H1 (cell line): Measurements from ENCODE around the gene AK5. TPM values are rescaled to one million over a fixed set of nuclear protein-coding genes. Genes with fewer than 3 reads are reported as not detected.
"Not testable (repeated sequence)": the region's sequence is repeated elsewhere in the genome, so short reads cannot be mapped to it uniquely, and the experiment has no call there.

Experiments used
- CTCF ChIA-PET: fragments of 300-600 bp; sonication (Branson Sonifier 250); formaldehyde crosslinking; loops from one replicate; lab custom pipeline; 2021; ENCODE audit not compliant: partially characterized antibody; lab: Charles Lee
- POLR2A ChIA-PET: fragments of 300-600 bp; sonication (Branson Sonifier 250); formaldehyde crosslinking; loops from one replicate; lab custom pipeline; 2021; ENCODE audit warnings: inconsistent platforms; ENCODE audit not compliant: partially characterized antibody; lab: Charles Lee
- DNase-seq, 2 experiments: peaks; one replicate each; pipeline versions ENCODE4 v3.0.0 to v3.0.0-alpha.2; 2010 to 2022; ENCODE audit warnings: low spot score in 2 of 2, low read depth in 1 of 2, mixed read lengths in 1 of 2
- FAIRE-seq: peaks from 2 replicates; lab custom pipeline; 2011; peaks lifted over from hg19 to GRCh38; lab: Jason Lieb, UNC
- H2AFZ ChIP-seq: 2 replicates; pipeline ENCODE4 v1.8.1; 2012; ENCODE audit warnings: low read length, inconsistent platforms
- H2AK5ac ChIP-seq: 2 replicates; pipeline ENCODE4 v1.6.1; 2013; ENCODE audit warnings: low read depth, low read length
- H2BK120ac ChIP-seq: replicated peaks from 2 replicates; pipeline ENCODE3; 2013; ENCODE audit warnings: low read depth, low read length, inconsistent platforms
- H2BK12ac ChIP-seq: 2 replicates; pipeline ENCODE4 v1.6.1; 2013; ENCODE audit warnings: low read depth, low read length
- H2BK15ac ChIP-seq: 2 replicates; pipeline ENCODE4 v1.6.1; 2013; ENCODE audit warnings: low read length
- H2BK20ac ChIP-seq: 2 replicates; pipeline ENCODE4 v1.6.1; 2013; ENCODE audit warnings: low read length
- H2BK5ac ChIP-seq: 2 replicates; pipeline ENCODE4 v1.6.1; 2013; ENCODE audit warnings: low read depth, low read length
- H3K14ac ChIP-seq: 2 replicates; pipeline ENCODE4 v1.6.1; 2013; ENCODE audit warnings: inconsistent platforms; ENCODE audit not compliant: insufficient read length
- H3K18ac ChIP-seq: 2 replicates; pipeline ENCODE4 v1.6.1; 2013; ENCODE audit warnings: low read length; ENCODE audit errors: extremely low read depth
- H3K23ac ChIP-seq: 2 replicates; pipeline ENCODE4 v1.6.1; 2013; ENCODE audit warnings: inconsistent platforms; ENCODE audit not compliant: insufficient read length
- H3K23me2 ChIP-seq: 2 replicates; pipeline ENCODE4 v1.6.1; 2013; ENCODE audit warnings: low read depth, low read length
- H3K27ac ChIP-seq: 2 replicates; pipeline ENCODE4 v1.6.1; 2011; ENCODE audit warnings: low read depth, low read length, inconsistent platforms
- H3K27me3 ChIP-seq, 4 experiments: replicated peaks in 1 of 4; 1 replicate in 1 of 4; 2 replicates in 3 of 4; pipeline versions ENCODE4 v1.6.1 to v1.8.1; 2011 to 2013; ENCODE audit warnings: low read length in 3 of 4, mild to moderate bottlenecking in 3 of 4, inconsistent platforms in 2 of 4, mixed read lengths in 2 of 4, moderate library complexity in 1 of 4; ENCODE audit not compliant: control insufficient read depth in 3 of 4, insufficient read depth in 3 of 4; ENCODE audit errors: extremely low read depth in 1 of 4
- H3K36me3 ChIP-seq, 4 experiments: 2 replicates each; pipeline versions ENCODE4 v1.6.1 to v1.8.1; 2011 to 2013; ENCODE audit warnings: mild to moderate bottlenecking in 4 of 4, low read length in 3 of 4, moderate library complexity in 2 of 4, control low read depth in 1 of 4, inconsistent platforms in 1 of 4; ENCODE audit not compliant: insufficient read depth in 4 of 4, control insufficient read depth in 2 of 4
- H3K4ac ChIP-seq: replicated peaks from 2 replicates; pipeline ENCODE3; 2013; ENCODE audit warnings: low read length, low read depth, mixed read lengths, inconsistent platforms; ENCODE audit not compliant: insufficient read length
- H3K4me1 ChIP-seq, 4 experiments: replicated peaks in 1 of 4; 1 replicate in 1 of 4; 2 replicates in 3 of 4; pipeline versions ENCODE4 v1.6.1 to v1.8.1; 2011 to 2013; ENCODE audit warnings: low read length in 3 of 4, inconsistent platforms in 2 of 4, mixed read lengths in 1 of 4; ENCODE audit not compliant: insufficient read depth in 4 of 4, control insufficient read depth in 3 of 4
- H3K4me2 ChIP-seq, 2 experiments: 2 replicates each; pipeline versions ENCODE4 v1.6.1 to v1.8.1; 2011 to 2013; ENCODE audit warnings: low read depth in 2 of 2, low read length in 2 of 2, control low read depth in 1 of 2, inconsistent platforms in 1 of 2, mild to moderate bottlenecking in 1 of 2; ENCODE audit not compliant: insufficient read depth in 1 of 2
- H3K4me3 ChIP-seq, 4 experiments: fragments of 200-600, 300-600 bp in 1 of 4; sonication (generic), shearing (Covaris generic), sonication (Bioruptor Twin) in 1 of 4; 2 replicates each; pipeline versions ENCODE4 v1.5.1 to v1.8.1; 2011 to 2016; ENCODE audit warnings: low read length in 4 of 4, low read depth in 3 of 4, control low read depth in 2 of 4, inconsistent platforms in 2 of 4, mild to moderate bottlenecking in 2 of 4, mixed read lengths in 1 of 4, moderate library complexity in 1 of 4; ENCODE audit not compliant: insufficient read depth in 2 of 4; ENCODE audit errors: extremely low read depth in 1 of 4
- H3K56ac ChIP-seq: replicated peaks from 2 replicates; pipeline ENCODE3; 2013; ENCODE audit warnings: low read depth, mild to moderate bottlenecking, mixed read lengths, low read length, inconsistent platforms; ENCODE audit not compliant: insufficient read length
- H3K79me1 ChIP-seq: 2 replicates; pipeline ENCODE4 v1.6.1; 2013; ENCODE audit warnings: low read depth, low read length, control low read depth
- H3K79me2 ChIP-seq, 2 experiments: 2 replicates each; pipeline versions ENCODE4 v1.6.1 to v1.8.1; 2012 to 2013; ENCODE audit warnings: low read length in 2 of 2, mild to moderate bottlenecking in 2 of 2, inconsistent platforms in 1 of 2; ENCODE audit not compliant: insufficient read depth in 2 of 2, control insufficient read depth in 1 of 2
- H3K9ac ChIP-seq, 4 experiments: replicated peaks in 1 of 4; 1 replicate in 1 of 4; 2 replicates in 3 of 4; pipeline versions ENCODE4 v1.6.1 to v1.8.1; 2011 to 2013; ENCODE audit warnings: low read depth in 3 of 4, low read length in 3 of 4, control low read depth in 2 of 4, mild to moderate bottlenecking in 2 of 4, moderate library complexity in 2 of 4, inconsistent platforms in 1 of 4; ENCODE audit errors: extremely low read depth in 1 of 4
- H3K9me3 ChIP-seq, 2 experiments: 2 replicates each; pipeline versions ENCODE4 v1.6.1 to v1.8.1; 2012 to 2013; ENCODE audit warnings: mild to moderate bottlenecking in 2 of 2, moderate library complexity in 2 of 2, control low read depth in 1 of 2, inconsistent platforms in 1 of 2, low read depth in 1 of 2, low read length in 1 of 2, mixed read lengths in 1 of 2; ENCODE audit not compliant: insufficient read depth in 2 of 2
- H4K20me1 ChIP-seq, 2 experiments: replicated peaks in 1 of 2; 2 replicates each; pipeline versions ENCODE3 to v1.8.1; 2011 to 2013; ENCODE audit warnings: inconsistent platforms in 2 of 2, low read length in 2 of 2, mild to moderate bottlenecking in 1 of 2; ENCODE audit not compliant: insufficient read depth in 2 of 2, control insufficient read depth in 1 of 2
- H4K5ac ChIP-seq: 2 replicates; pipeline ENCODE4 v1.6.1; 2013; ENCODE audit warnings: low read length, low read depth, mixed read lengths, inconsistent platforms; ENCODE audit not compliant: insufficient read length
- H4K8ac ChIP-seq: 2 replicates; pipeline ENCODE4 v1.8.0; 2013; ENCODE audit warnings: mild to moderate bottlenecking, moderate library complexity, low read length, inconsistent platforms; ENCODE audit not compliant: insufficient read depth; ENCODE audit errors: extremely low read depth
- H4K91ac ChIP-seq: replicated peaks from 2 replicates; pipeline ENCODE3; 2013; ENCODE audit warnings: low read length, mixed read lengths, inconsistent platforms; ENCODE audit not compliant: insufficient read length
- WGBS, 2 experiments: shearing (Covaris generic) in 1 of 2; methylation state at CpG; one replicate each; pipeline versions ENCODE4 v1.1.6 to v1.1.7; 2013 to 2015; ENCODE audit warnings: low lambda C conversion rate in 2 of 2, mixed read lengths in 2 of 2, inconsistent platforms in 1 of 2, low coverage in 1 of 2, missing lambda C conversion rate in 1 of 2; ENCODE audit not compliant: insufficient replicate concordance in 2 of 2, insufficient coverage in 1 of 2, insufficient read length in 1 of 2; ENCODE audit errors: extremely low coverage in 1 of 2, missing lambda C conversion rate in 1 of 2; 5-methylcytosine and 5-hydroxymethylcytosine counted together
- polyA plus RNA-seq, 7 experiments: library from polyadenylated mRNA; depleted of rRNA in 3 of 7; stranded (reverse) in 5 of 7; unstranded in 2 of 7; fragments of >200 nt in 5 of 7; fragments of 200-250 nt in 2 of 7; gene quantifications; 1 replicate in 5 of 7; 2 replicates in 1 of 7; 4 replicates in 1 of 7; pipeline versions ENCODE4 v1.2.1 to v1.2.3, GENCODE V29; 2011 to 2013; ENCODE audit warnings: missing spikeins in 2 of 7, mixed read lengths in 2 of 7
- total RNA-seq: library from RNA; stranded (reverse); fragmentation: NEBNext Ultra II Directional; extraction: Animal tissue kit (Norgen Biotek cat#: 25700); gene quantifications from 2 replicates; pipeline ENCODE4 v1.2.1, GENCODE V29; 2021

Gene AK5
- total and polyA plus RNA-seq, 2 of the 8 experiments (the other 6 are each of a cell fraction or from before 2014, with no cell fraction given): 2.0 to 7.1 TPM

DNA sequence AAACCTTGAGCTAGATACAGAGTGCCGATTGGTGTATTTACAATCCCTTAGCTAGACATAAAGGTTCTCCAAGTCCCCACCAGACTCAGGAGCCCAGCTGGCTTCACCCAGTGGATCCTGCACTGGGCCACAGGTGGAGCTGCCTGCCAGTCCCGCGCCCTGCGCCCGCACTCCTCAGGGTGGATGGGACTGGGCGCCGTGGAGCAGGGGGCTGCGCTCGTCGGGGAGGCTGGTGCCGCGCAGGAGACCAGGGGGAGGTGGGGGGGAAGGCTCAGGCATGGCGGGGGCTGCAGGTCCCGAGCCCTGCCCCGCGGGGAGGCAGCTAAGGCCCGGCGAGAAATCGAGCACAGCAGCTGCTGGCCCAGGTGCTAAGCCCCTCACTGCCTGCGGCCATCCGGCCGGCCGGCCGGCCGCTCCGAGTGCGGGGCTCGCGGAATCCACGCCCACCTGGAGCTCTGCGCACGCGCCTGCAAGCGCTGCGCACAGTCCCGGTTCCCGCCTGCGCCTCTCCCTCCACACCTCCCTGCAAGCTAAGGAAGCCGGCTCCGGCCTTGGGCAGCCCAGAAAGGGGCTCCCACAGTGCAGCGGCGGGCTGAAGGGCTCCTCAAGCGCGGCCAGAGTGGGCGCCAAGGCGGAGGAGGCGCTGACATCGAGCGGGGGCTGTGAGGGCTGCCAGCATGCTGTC, 249.9 kb downstream of the AK5 start:
- not testable (repeated sequence) for H3K4ac ChIP-seq, H3K23ac ChIP-seq, H2AK5ac ChIP-seq, H3K4me2 ChIP-seq, H3K9me3 ChIP-seq, H2AFZ ChIP-seq, H2BK20ac ChIP-seq, H3K9ac ChIP-seq, H2BK120ac ChIP-seq, H3K27ac ChIP-seq, H3K79me1 ChIP-seq, H2BK12ac ChIP-seq, H3K27me3 ChIP-seq, DNase-seq, H4K5ac ChIP-seq, H4K91ac ChIP-seq, H4K20me1 ChIP-seq, H3K4me3 ChIP-seq, H4K8ac ChIP-seq, H2BK15ac ChIP-seq, H2BK5ac ChIP-seq, FAIRE-seq, H3K56ac ChIP-seq, H3K79me2 ChIP-seq, H3K36me3 ChIP-seq, H3K18ac ChIP-seq, H3K23me2 ChIP-seq, H3K14ac ChIP-seq, H3K4me1 ChIP-seq
- CTCF ChIA-PET: interaction anchor here (1.0 to 4.5 kb wide), 13 partner anchors 8 to 388 kb away, joined by 3 to 25 read pairs (median 7); no protein-coding TSS in a partner anchor
- POLR2A ChIA-PET: interaction anchor here (1.0 kb wide), 1 partner anchor 16 kb away, joined by 4 read pairs; no protein-coding TSS in a partner anchor
- 96% methylated on average over 20 of the region's 49 CpGs; no CpG with 5 or more reads in 1 of the 2 experiments for WGBS, 2 experiments
